ENCODE results near the gene LSAMP. TPM values are rescaled to one million over a fixed set of nuclear protein-coding genes. Genes with fewer than 3 reads are reported as not detected.
A peak's percentile ranks its signal among the peaks of the same experiment; 100 is the strongest.

The LSAMP gene
- total RNA-seq, 1 donor from 2014 or later = 18.0 TPM

- H3K4me2 ChIP-seq = no peak overlapping the region
- no peaks in the 10 kb centered on the region for H3K36me3 ChIP-seq
- no peaks in the 10 kb centered on the region for H3K79me2 ChIP-seq (ENCODE audit: low read depth)
- Mint-ChIP-seq H3K36me3 (no peaks in the 10 kb centered on the region), H3K27ac (no peak overlapping the region), H3K9me3 (no peaks in the 10 kb centered on the region), H3K4me3 (no peak overlapping the region), H3K4me1 (no peaks in the 10 kb centered on the region), H3K27me3 (ENCODE audit: insufficient read depth, low read depth) (no peaks in the 10 kb centered on the region)
- H3K27me3 ChIP-seq = no peaks in the 10 kb centered on the region
- H3K27ac ChIP-seq = no peak overlapping the region
- no peak for DNase-seq (ENCODE audit: low spot score)
- H3F3A ChIP-seq (ENCODE audit: low read depth) = no peaks in the 10 kb centered on the region
- no peak overlapping the region for H3K4me3 ChIP-seq
- TF ChIP-seq EZH2 (IDR thresholded peaks at IDR 0.05) = no peak
- no peak for TF ChIP-seq CTCF (IDR thresholded peaks at IDR 0.05)
- TF ChIP-seq EZH2phosphoT487 (IDR thresholded peaks at IDR 0.05) = no peak
- no peaks in the 10 kb centered on the region for H4K20me1 ChIP-seq (ENCODE audit: low read depth)
- no peaks in the 10 kb centered on the region for H3K9me3 ChIP-seq (ENCODE audit: low read depth)
- H3K4me1 ChIP-seq = no peaks in the 10 kb centered on the region
- H3K9ac ChIP-seq = no peak overlapping the region
- no peak overlapping the region for H2AFZ ChIP-seq (replicated peaks)
These were observed 606.0 kb downstream of the LSAMP start for GRCh38 chr3:115839246-115839645.

GRCh38 chr3:115838786-115839185 is 606.5 kb downstream of the LSAMP start:
- no peak overlapping the region for H2AFZ ChIP-seq (replicated peaks)
- no peaks in the 10 kb centered on the region for H3K9me3 ChIP-seq (ENCODE audit: low read depth)
- no peaks in the 10 kb centered on the region for H3K36me3 ChIP-seq
- no peaks in the 10 kb centered on the region for H3K27me3 Mint-ChIP-seq (ENCODE audit: insufficient read depth, low read depth)
- H3K27ac ChIP-seq = no peak overlapping the region
- no peak for TF ChIP-seq CTCF (IDR thresholded peaks at IDR 0.05)
- TF ChIP-seq EZH2 (IDR thresholded peaks at IDR 0.05) = no peak
- TF ChIP-seq EZH2phosphoT487 (IDR thresholded peaks at IDR 0.05) = no peak
- no peaks in the 10 kb centered on the region for H3K79me2 ChIP-seq (ENCODE audit: low read depth)
- no peaks in the 10 kb centered on the region for H3K4me1 ChIP-seq
- no peaks in the 10 kb centered on the region for H3K9me3 Mint-ChIP-seq
- H3F3A ChIP-seq (ENCODE audit: low read depth) = no peaks in the 10 kb centered on the region
- no peak overlapping the region for H3K27ac Mint-ChIP-seq
- H3K4me1 Mint-ChIP-seq = no peaks in the 10 kb centered on the region
- H3K27me3 ChIP-seq = no peaks in the 10 kb centered on the region
- no peak overlapping the region for H3K4me3 ChIP-seq
- H3K4me3 Mint-ChIP-seq = no peak overlapping the region
- no peaks in the 10 kb centered on the region for H4K20me1 ChIP-seq (ENCODE audit: low read depth)
- no peak overlapping the region for H3K9ac ChIP-seq
- no peak overlapping the region for H3K4me2 ChIP-seq
- H3K36me3 Mint-ChIP-seq = no peaks in the 10 kb centered on the region
- no peak for DNase-seq (ENCODE audit: low spot score)

GRCh38 chr3:115836944-115837343 is 608.3 kb downstream of the LSAMP start:
- H3K4me1 Mint-ChIP-seq = no peaks in the 10 kb centered on the region
- H3F3A ChIP-seq (ENCODE audit: low read depth) = no peaks in the 10 kb centered on the region
- H4K20me1 ChIP-seq (ENCODE audit: low read depth) = no peaks in the 10 kb centered on the region
- no peak overlapping the region for H2AFZ ChIP-seq (replicated peaks)
- no peaks in the 10 kb centered on the region for H3K27me3 Mint-ChIP-seq (ENCODE audit: insufficient read depth, low read depth)
- DNase-seq (ENCODE audit: low spot score) = peak; percentile 40
- no peak overlapping the region for H3K4me2 ChIP-seq
- H3K79me2 ChIP-seq (ENCODE audit: low read depth) = no peaks in the 10 kb centered on the region
- H3K9me3 Mint-ChIP-seq = no peaks in the 10 kb centered on the region
- no peaks in the 10 kb centered on the region for H3K36me3 ChIP-seq
- no peak overlapping the region for H3K4me3 Mint-ChIP-seq
- no peaks in the 10 kb centered on the region for H3K9me3 ChIP-seq (ENCODE audit: low read depth)
- TF ChIP-seq EZH2phosphoT487 (IDR thresholded peaks at IDR 0.05) (no peak), CTCF (IDR thresholded peaks at IDR 0.05) (peak; percentile 76)
- no peaks in the 10 kb centered on the region for H3K36me3 Mint-ChIP-seq
- no peak overlapping the region for H3K27ac Mint-ChIP-seq
- H3K9ac ChIP-seq = no peak overlapping the region
- no peak overlapping the region for H3K4me3 ChIP-seq
- H3K27ac ChIP-seq = no peak overlapping the region
- H3K27me3 ChIP-seq = no peaks in the 10 kb centered on the region
- H3K4me1 ChIP-seq = peaks cover 12% of the 10 kb centered on the region

- Histone ChIP-seq H3K4me1 (peaks cover 22% of the 10 kb centered on the region), H4K20me1 (ENCODE audit: low read depth) (no peaks in the 10 kb centered on the region), H3F3A (ENCODE audit: low read depth) (no peaks in the 10 kb centered on the region), H3K4me3 (no peak overlapping the region), H3K79me2 (ENCODE audit: low read depth) (no peaks in the 10 kb centered on the region), H2AFZ (replicated peaks) (no peak overlapping the region), H3K27ac (no peak overlapping the region), H3K27me3 (no peaks in the 10 kb centered on the region), H3K36me3 (no peaks in the 10 kb centered on the region), H3K9ac (no peak overlapping the region), H3K9me3 (ENCODE audit: low read depth) (no peaks in the 10 kb centered on the region), H3K4me2 (no peak overlapping the region)
- no peaks in the 10 kb centered on the region for H3K4me1 Mint-ChIP-seq
- TF ChIP-seq CTCF (IDR thresholded peaks at IDR 0.05) (no peak), EZH2 (IDR thresholded peaks at IDR 0.05) (no peak), EZH2phosphoT487 (IDR thresholded peaks at IDR 0.05) (no peak)
- no peak overlapping the region for H3K27ac Mint-ChIP-seq
- no peak overlapping the region for H3K4me3 Mint-ChIP-seq
- no peaks in the 10 kb centered on the region for H3K36me3 Mint-ChIP-seq
- no peaks in the 10 kb centered on the region for H3K27me3 Mint-ChIP-seq (ENCODE audit: insufficient read depth, low read depth)
- DNase-seq (ENCODE audit: low spot score) = no peak
- H3K9me3 Mint-ChIP-seq = no peaks in the 10 kb centered on the region
These were observed 609.3 kb downstream of the LSAMP start for GRCh38 chr3:115835946-115836345.

All from neural progenitor cell (in vitro differentiated cells).